ACC112 (cell line): ENCODE data around the gene PLAC1.
A peak's percentile ranks its signal among the peaks of the same experiment; 100 is the strongest.

Experiments used
- H2AFZ ChIP-seq: fragments of 200-600 bp; sonication (generic); one replicate; pipeline ENCODE4 v1.6.0; 2017; ENCODE audit warnings: antibody characterized with exemption, low read length; ENCODE audit not compliant: unreplicated experiment
- H3K27ac ChIP-seq: fragments of 200-600 bp; sonication (generic); 2 replicates; pipeline ENCODE4 v1.5.1; 2014; ENCODE audit warnings: low read depth, mild to moderate bottlenecking, antibody characterized with exemption, low read length, moderate library complexity
- H3K27me3 ChIP-seq: fragments of 200-600 bp; sonication (generic); 2 replicates; pipeline ENCODE4 v1.6.1; 2014; ENCODE audit warnings: mild to moderate bottlenecking, antibody characterized with exemption, low read length, moderate library complexity, mixed read lengths; ENCODE audit not compliant: insufficient read depth
- H3K36me3 ChIP-seq: fragments of 200-600 bp; sonication (generic); 2 replicates; pipeline ENCODE4 v1.6.1; 2016; ENCODE audit warnings: mild to moderate bottlenecking, antibody characterized with exemption, low read length, moderate library complexity, mixed read lengths; ENCODE audit not compliant: insufficient read depth
- H3K4me1 ChIP-seq: fragments of 200-600 bp; sonication (generic); one replicate; pipeline ENCODE4 v1.6.1; 2016; ENCODE audit warnings: low read length, mixed read lengths; ENCODE audit not compliant: insufficient read depth, unreplicated experiment, control insufficient read depth
- H3K4me3 ChIP-seq: fragments of 200-600 bp; sonication (generic); 2 replicates; pipeline ENCODE4 v1.5.1; 2014; ENCODE audit warnings: mild to moderate bottlenecking, low read depth, low read length
- H3K79me2 ChIP-seq: fragments of 200-600 bp; sonication (generic); one replicate; pipeline ENCODE4 v1.6.0; 2016; ENCODE audit warnings: low read length; ENCODE audit not compliant: control insufficient read depth, unreplicated experiment, insufficient read depth

PLAC1 gene

GRCh38 chrX:134558133-134558532 lies 100.1 kb downstream of the PLAC1 start:
- Histone ChIP-seq H3K27me3 (no peaks in the 10 kb centered on the region), H3K27ac (no peak overlapping the region), H3K36me3 (no peaks in the 10 kb centered on the region), H3K4me3 (no peak overlapping the region), H3K4me1 (no peaks in the 10 kb centered on the region), H3K79me2 (no peaks in the 10 kb centered on the region), H2AFZ (no peak overlapping the region)

- peaks cover 11% of the 10 kb centered on the region for H3K4me1 ChIP-seq
- H2AFZ ChIP-seq, result no peak overlapping the region
- no peaks in the 10 kb centered on the region for H3K27me3 ChIP-seq
- H3K4me3 ChIP-seq, result no peak overlapping the region
- H3K36me3 ChIP-seq, result no peaks in the 10 kb centered on the region
- H3K79me2 ChIP-seq, result peaks cover under 1% of the 10 kb centered on the region
- no peak overlapping the region for H3K27ac ChIP-seq
Observed at GRCh38 chrX:134554291-134554690, 104.0 kb downstream of the PLAC1 start.

- Histone ChIP-seq H3K27ac (peak overlapping the region; percentile 78; the same call in 1 of the 2 replicates), H3K4me1 (peaks cover 11% of the 10 kb centered on the region), H3K4me3 (peak overlapping the region; percentile 93; the same call in 1 of the 2 replicates), H3K27me3 (no peaks in the 10 kb centered on the region), H3K36me3 (no peaks in the 10 kb centered on the region), H2AFZ (no peak overlapping the region), H3K79me2 (peaks cover 20% of the 10 kb centered on the region)
Observed at GRCh38 chrX:134552351-134552750, 105.9 kb downstream of the PLAC1 start.

- Histone ChIP-seq H3K4me3 (peak overlapping the region; percentile 93), H2AFZ (peak overlapping the region; percentile 13), H3K27me3 (no peaks in the 10 kb centered on the region), H3K27ac (peak overlapping the region; percentile 78), H3K79me2 (peaks cover 28% of the 10 kb centered on the region), H3K36me3 (no peaks in the 10 kb centered on the region), H3K4me1 (peaks cover 11% of the 10 kb centered on the region)
Observed at GRCh38 chrX:134551376-134552048, 106.8 kb downstream of the PLAC1 start.

GRCh38 chrX:134548257-134549201 lies 109.7 kb downstream of the PLAC1 start:
- H2AFZ ChIP-seq, result peak overlapping the region; percentile 25
- H3K79me2 ChIP-seq, result peaks cover 36% of the 10 kb centered on the region
- H3K4me1 ChIP-seq, result peaks cover 21% of the 10 kb centered on the region
- peak overlapping the region; percentile 93 for H3K4me3 ChIP-seq
- peak overlapping the region; percentile 78 for H3K27ac ChIP-seq
- 0 out of 2 replicates have a peak, but pooled peaks cover 6% of the 10 kb centered on the region for H3K36me3 ChIP-seq
- no peaks in the 10 kb centered on the region for H3K27me3 ChIP-seq

- no peak overlapping the region for H2AFZ ChIP-seq
- peaks cover 29% of the 10 kb centered on the region for H3K4me1 ChIP-seq
- H3K79me2 ChIP-seq, result peaks cover 36% of the 10 kb centered on the region
- H3K27me3 ChIP-seq, result no peaks in the 10 kb centered on the region
- 0 out of 2 replicates have a peak, but pooled peaks cover 6% of the 10 kb centered on the region for H3K36me3 ChIP-seq
- peak overlapping the region; percentile 93 for H3K4me3 ChIP-seq
- H3K27ac ChIP-seq, result peak overlapping the region; percentile 18; the same call in 1 of the 2 replicates
Observed at GRCh38 chrX:134547047-134547679, 111.1 kb downstream of the PLAC1 start.

- no peaks in the 10 kb centered on the region for H3K27me3 ChIP-seq
- no peak overlapping the region for H3K27ac ChIP-seq
- peaks cover 26% of the 10 kb centered on the region for H3K4me1 ChIP-seq
- 0 out of 2 replicates have a peak, but pooled peaks cover 6% of the 10 kb centered on the region for H3K36me3 ChIP-seq
- H2AFZ ChIP-seq, result no peak overlapping the region
- H3K4me3 ChIP-seq, result no peak overlapping the region
- peaks cover 36% of the 10 kb centered on the region for H3K79me2 ChIP-seq
Observed at GRCh38 chrX:134546187-134546586, 112.1 kb downstream of the PLAC1 start.

- no peak overlapping the region for H2AFZ ChIP-seq
- H3K27ac ChIP-seq, result no peak overlapping the region
- H3K4me3 ChIP-seq, result no peak overlapping the region
- H3K27me3 ChIP-seq, result no peaks in the 10 kb centered on the region
- H3K36me3 ChIP-seq, result 0 out of 2 replicates have a peak, but pooled peaks cover 6% of the 10 kb centered on the region
- peaks cover 26% of the 10 kb centered on the region for H3K4me1 ChIP-seq
- H3K79me2 ChIP-seq, result peaks cover 36% of the 10 kb centered on the region
Observed at GRCh38 chrX:134545510-134545909, 112.8 kb downstream of the PLAC1 start.

- Histone ChIP-seq H3K4me1 (peaks cover 26% of the 10 kb centered on the region), H3K4me3 (no peak overlapping the region), H3K79me2 (peaks cover 36% of the 10 kb centered on the region), H2AFZ (no peak overlapping the region), H3K36me3 (0 out of 2 replicates have a peak, but pooled peaks cover 6% of the 10 kb centered on the region), H3K27ac (no peak overlapping the region), H3K27me3 (no peaks in the 10 kb centered on the region)
Observed at GRCh38 chrX:134544513-134545151, 113.6 kb downstream of the PLAC1 start.

- H3K4me1 ChIP-seq, result peaks cover 26% of the 10 kb centered on the region
- H3K27me3 ChIP-seq, result no peaks in the 10 kb centered on the region
- H2AFZ ChIP-seq, result no peak overlapping the region
- H3K79me2 ChIP-seq, result peaks cover 35% of the 10 kb centered on the region
- H3K36me3 ChIP-seq, result 0 out of 2 replicates have a peak, but pooled peaks cover 6% of the 10 kb centered on the region
- no peak overlapping the region for H3K4me3 ChIP-seq
- 0 out of 2 replicates have a peak overlapping the region, but pooled peaks have one; percentile 45 for H3K27ac ChIP-seq
Observed at GRCh38 chrX:134544135-134544512, 114.1 kb downstream of the PLAC1 start.
